Activated CD4-positive, alpha-beta T cell treated with anti-CD3 and anti-CD28 coated beads, Interleukin-2, amount 50 U/mL, for 48 hours (primary cell): ENCODE measurements around the gene SCNN1A.

Experiments used
- DNase-seq, 2 experiments: peaks; one replicate each; pipeline ENCODE4 v3.0.0-alpha.2; 2020

The SCNN1A gene

DNA sequence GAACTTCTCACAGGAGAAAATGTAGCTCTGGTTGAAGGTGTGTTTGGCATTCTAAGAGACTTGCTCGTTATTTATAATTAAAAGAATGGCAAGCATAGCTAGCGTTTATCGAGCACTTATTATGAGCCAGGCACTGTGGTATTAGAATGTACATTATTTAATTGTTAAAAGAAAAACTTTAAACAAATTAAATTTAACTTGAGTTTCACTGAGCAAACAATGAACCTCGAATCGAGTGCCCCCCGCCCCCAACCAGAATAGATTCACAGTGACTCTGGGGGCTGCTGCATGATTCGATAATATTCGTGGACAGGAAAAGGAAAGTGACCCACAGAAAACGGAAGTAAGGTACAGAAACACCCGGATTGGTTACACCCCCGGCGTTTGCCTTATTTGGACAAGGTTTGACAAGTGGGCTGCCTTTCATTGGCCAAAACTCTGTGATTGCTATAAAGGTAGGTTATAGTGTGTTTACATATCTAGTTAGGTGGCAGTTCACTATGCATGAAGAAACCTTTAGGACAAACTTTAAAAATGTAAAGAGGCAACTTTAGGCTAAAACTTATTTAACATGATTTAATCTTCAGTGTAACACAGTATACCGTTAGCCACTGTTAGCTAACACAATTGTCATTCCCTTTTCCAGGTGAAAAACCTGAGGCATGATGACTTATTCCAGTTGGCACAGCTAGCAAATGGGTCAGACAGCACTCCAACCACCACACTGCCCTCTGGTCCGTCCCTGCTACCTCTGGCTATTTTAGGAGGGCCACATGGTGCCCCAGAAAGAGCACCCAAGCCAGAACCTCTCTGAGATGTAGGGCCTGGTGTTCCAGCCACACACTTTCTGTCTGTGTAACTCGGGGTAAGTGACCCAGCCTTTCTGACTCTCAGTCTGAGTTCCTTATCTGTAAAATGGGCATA lies 7.1 kb downstream of the SCNN1A start:
- peak in 1 of 2 experiments; percentile 34 for DNase-seq

DNA sequence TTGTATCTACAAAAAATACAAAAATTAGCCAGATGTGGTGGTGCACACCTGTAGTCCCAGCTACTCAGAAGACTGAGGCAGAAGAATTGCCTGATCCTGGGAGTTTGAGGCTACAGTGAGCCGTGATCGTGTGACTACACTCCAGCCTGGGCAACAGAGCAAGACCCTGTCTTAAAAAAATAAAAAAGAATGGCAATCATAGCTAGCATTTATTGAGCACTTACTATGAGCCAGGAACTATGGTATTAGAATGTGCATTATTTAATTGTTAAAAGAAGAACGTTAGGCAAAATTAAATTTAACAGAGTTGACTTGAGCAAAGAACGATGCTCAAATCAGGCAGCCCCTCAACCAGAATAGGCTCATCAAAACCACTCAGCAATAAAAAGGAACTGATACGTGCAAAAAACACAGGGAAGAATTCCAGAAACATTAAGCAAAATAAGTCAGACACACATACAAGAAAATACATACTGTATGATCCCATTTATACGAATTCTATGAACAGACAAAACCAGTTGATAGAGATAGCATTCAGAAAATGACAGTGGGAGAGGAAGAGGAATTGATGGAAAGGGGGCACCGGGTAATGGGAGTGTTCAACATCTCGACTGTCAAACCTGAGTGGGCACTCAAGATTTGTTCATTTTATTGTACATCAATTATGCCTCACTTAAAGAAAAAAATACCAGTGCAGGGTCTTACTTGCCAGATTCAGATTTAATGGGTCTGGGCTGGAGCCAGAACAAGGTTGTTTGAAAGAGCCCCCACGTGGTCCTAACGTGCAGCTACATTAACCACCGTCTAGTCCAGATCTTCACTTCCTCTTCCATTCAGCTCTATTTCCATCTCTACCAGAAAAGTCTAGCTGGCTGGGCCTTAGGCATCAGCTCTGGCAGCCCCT lies 8.0 kb downstream of the SCNN1A start:
- DNase-seq: peak in 1 of 2 experiments; percentile 38

DNA sequence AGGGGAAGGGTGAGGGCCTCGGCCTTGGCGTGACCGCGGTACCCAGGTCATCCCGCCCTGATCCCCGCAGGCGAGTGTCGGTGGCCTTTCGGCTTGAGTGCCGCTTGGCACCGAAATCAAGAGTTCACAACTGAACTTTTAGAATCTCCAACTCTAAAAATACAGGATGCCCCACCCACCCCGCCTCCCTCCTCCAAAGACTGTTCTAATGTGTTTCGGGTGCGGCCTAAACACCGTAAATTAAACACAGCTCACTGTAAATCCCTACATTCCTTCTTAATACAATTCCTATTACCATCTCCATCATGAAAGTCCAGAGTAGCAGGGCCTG lies 11.4 kb downstream of the SCNN1A start:
- no peak for DNase-seq

GRCh38 chr12:6363330-6364043 lies 11.9 kb downstream of the SCNN1A start:
- peak; percentile 74 to 76 for DNase-seq

- DNase-seq: no peak
These were observed 12.4 kb downstream of the SCNN1A start for GRCh38 chr12:6363010-6363329.

DNA sequence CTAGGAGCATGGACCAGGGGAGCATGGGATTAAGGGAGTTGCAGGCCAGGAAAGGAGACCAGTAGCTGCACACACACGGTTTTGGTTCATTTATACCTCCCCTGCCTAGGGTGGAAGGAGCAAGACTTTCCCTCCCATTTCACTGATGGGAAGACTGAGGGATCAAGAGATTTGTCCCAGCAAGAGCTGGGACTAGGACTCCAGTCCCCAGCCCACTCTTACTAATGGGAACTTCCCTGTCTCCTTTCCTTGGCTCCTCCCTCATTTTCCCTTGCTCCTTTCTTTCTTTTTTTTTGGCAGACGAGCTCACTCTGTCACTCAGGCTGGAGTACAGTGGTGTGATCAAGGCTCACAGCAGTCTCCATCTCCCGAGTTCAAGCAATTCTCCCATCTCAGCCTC lies 13.0 kb downstream of the SCNN1A start:
- DNase-seq: no peak

DNA sequence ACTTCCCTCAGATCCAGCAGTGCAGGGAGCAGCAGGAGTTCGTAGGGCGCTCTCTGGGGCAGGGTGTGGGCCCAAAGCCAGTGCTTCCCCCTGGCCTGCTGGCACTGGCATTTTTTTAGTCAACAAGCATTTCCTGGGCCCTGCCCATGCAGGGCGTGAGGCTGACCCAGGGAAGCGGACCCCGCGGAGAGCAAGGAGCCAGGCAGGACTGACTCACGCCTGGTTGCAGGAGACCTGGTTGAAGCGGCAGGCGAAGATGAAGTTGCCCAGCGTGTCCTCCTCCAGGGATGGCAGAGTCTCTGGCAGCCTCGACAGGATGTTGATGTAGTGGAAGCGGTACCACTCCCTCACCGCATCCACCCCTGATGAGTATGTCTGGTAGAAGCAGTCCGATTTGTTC lies 13.5 kb downstream of the SCNN1A start:
- no peak for DNase-seq

- DNase-seq: no peak
These were observed 14.5 kb downstream of the SCNN1A start for GRCh38 chr12:6360578-6361490.

GRCh38 chr12:6360080-6360571 lies 15.2 kb downstream of the SCNN1A start:
- DNase-seq: no peak

- DNase-seq: no peak
These were observed 16.5 kb downstream of the SCNN1A start for GRCh38 chr12:6358881-6359280.

DNA sequence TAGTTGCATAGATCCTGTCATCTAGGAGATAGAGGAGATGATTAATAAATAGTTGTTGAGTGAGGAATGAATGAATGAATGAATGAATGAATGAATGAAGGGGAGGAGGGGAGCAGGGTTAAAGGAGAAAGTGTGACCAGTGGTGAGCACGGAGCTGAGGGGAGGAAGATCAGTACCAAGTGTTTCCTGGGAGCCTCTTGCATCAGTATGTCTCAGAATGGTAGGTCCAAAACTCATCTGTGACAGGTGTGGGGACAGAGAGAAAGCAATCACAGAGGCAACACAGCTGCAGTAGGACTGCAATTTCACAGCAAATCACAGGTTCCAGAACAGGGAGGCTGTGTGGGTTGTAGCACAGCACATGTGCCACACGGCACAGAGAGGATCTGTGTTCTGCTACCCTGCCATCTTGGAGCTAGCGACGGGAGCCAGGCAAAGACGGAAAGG lies 19.0 kb downstream of the SCNN1A start:
- DNase-seq: no peak

- no peak for DNase-seq
These were observed 19.6 kb downstream of the SCNN1A start for GRCh38 chr12:6355491-6356373.

DNA sequence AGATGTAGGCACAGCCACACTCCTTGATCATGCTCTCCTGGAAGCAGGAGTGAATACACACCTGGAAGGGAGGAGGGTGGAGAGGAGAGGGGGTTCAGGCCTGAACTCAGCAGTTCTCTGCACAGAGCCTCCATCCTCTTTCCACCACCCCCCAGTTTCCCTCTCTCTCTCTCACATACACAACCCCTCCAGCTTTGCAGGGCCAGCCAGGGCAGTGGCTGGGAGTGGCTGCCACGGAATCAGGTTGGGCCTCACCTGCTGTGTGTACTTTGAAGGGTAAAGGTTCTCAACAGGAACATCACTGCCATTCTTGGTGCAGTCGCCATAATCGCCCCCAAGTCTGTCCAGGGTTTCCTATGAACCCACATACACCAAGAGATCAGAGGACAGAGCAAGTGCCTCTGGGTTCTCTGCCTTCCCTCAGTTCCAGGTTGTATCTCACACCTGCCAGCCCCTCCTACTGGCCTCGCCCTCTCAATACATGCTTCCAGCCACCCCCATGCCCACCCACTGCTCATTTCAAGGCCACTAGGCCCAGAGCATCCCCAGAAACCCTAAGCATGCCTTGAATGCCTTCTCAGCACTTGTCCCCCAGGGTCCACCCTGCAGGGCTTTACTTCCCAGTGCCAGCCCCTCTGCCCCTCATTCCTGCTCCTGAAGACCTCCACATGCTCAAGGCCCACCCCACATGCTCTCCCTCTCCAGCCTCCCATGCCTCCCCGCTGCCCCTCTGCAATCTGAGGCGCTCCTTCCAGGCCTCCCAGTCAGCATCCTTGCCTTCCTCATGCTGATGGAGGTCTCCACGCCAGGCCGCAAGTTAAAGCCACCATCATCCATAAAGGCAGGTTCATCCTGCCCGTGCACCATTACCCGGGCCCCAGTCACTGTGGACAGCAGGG lies 20.6 kb downstream of the SCNN1A start:
- DNase-seq: no peak

- no peak for DNase-seq
These were observed 22.9 kb downstream of the SCNN1A start for GRCh38 chr12:6352193-6353173.

- no peak for DNase-seq
These were observed 23.7 kb downstream of the SCNN1A start for GRCh38 chr12:6351622-6352021.

DNA sequence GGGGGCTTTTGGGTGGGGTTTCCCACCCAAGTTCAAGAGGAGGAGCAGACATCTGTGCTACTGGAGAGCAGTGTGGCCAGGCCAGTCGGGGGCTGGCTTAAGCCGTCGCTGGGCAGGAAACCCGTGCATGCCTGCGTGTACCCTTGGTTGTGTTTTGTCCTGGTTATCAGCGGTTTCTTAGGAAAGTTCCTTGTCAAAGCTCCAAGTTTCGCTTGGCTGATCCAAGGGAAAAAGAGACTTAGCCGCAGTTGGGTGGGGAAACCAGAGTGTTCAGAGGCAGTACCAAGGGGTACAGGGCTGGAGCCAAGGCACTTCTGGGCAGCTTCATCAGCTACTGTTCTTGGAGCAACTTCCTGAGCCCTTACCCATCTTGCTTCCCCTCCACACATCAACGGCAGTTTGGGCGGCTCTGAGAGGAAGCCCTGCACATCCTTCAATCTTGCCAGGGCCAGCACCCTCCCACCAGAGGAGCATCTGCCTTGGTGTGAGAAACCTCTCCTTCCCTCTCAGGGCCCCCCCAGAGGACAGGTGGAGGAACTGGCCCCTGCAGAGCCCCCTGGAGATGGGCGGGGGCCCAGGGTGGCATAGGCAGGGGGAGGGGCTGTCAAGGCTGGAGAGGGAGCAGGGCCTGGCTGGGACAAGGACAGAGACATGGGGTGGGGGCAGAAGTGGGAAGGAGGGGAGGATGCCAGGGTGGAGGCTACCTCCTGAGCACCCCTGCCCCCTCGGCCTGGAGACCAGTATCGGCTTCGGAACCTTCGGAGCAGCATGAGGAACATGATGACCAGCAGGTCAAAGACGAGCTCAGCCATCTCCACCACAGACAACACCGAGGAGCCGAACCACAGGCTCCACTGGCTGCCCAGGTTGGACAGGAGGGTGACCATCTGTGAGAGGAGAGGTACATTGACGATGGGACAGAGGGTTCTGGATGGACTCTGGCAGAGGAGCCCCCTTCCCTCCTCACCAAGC lies 27.7 kb downstream of the SCNN1A start:
- no peak for DNase-seq

DNA sequence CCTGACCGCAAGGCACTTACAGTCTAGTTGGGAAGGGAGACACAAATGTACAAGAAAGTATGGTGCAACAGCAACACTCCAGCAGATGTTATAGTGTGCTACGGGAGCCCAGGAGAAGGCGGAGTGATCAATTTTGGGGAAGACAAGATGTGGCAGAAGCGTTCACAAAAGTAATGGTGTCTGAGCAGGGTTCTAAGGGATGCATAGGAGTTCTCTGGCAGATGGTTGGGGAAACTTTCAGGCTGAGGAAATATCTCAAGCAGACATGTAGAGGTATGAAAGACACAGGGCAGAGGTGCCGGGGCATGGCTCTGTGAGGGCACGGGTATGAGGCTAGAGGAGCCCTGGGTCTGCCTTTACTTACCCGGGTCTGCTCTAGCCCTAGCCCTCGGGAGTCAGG lies 28.4 kb downstream of the SCNN1A start:
- DNase-seq: no peak
